ENCODE data around the gene TRIM47. TPM values are rescaled to one million over a fixed set of nuclear protein-coding genes. Genes with fewer than 3 reads are reported as not detected.

The TRIM47 gene
- total and polyA plus RNA-seq, 3 donors from 2014 or later: 18.3 to 48.6 (median 43.5) TPM

DNA sequence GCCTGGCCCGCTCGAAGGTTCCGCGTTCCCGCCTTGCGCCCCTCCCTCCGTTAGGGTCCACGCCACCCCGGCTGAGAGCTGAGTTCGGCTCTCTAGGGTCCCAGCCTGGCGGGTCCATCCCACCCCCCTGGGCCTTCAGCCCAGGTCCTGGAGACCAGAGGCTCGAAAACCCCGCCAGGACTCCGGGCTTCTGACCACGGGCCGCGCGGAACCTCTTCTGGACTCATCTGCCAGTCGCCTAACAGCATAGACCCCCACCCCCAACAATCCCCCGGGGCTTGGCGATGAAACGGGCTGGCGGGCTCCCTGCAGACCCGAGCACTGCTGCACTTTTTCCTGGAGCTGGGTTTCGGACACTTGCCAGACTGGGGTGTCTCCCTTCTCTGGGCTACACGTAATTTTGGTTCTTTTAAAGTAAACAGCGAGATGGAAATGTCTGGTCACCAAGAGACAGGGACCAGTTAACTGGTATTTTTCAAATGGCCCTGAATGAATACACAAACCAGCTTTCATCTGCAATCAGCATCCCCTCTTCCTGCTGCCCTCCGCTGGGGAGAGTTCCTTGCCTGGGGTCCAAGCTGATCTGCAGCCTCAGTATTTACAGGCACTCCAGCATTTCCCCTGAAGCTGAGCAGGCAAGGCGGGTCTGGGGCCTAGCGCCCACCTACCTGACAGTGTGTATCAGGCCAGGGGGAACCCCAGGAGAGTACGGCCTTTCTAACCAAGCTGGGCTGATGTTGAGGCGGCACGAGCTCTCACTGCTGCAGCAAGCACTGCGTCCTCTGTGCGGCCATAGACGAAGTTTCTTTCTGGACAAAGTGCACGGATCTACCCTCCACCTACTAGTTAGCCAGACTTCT, 19.0 kb upstream of the TRIM47 start:
- intact Hi-C loops (cut with DNase I; ENCODE audit: low total_unique reads): no loop called here
- Histone ChIP-seq H3K27me3 (no peaks in the 10 kb centered on the region), H3K9me3 (no peaks in the 10 kb centered on the region), H3K36me3 (ENCODE audit: low read depth, missing control alignments) (no peaks in the 10 kb centered on the region), H3K4me1 (peaks cover 23% of the 10 kb centered on the region), H3K4me3 (peak overlapping the region; percentile 67 to 82), H3K27ac (peak overlapping the region; percentile 85 to 89)
- peak; percentile 1 for TF ChIP-seq POLR2A (IDR thresholded peaks at IDR 0.05)
- TF ChIP-seq, protein P1, sequence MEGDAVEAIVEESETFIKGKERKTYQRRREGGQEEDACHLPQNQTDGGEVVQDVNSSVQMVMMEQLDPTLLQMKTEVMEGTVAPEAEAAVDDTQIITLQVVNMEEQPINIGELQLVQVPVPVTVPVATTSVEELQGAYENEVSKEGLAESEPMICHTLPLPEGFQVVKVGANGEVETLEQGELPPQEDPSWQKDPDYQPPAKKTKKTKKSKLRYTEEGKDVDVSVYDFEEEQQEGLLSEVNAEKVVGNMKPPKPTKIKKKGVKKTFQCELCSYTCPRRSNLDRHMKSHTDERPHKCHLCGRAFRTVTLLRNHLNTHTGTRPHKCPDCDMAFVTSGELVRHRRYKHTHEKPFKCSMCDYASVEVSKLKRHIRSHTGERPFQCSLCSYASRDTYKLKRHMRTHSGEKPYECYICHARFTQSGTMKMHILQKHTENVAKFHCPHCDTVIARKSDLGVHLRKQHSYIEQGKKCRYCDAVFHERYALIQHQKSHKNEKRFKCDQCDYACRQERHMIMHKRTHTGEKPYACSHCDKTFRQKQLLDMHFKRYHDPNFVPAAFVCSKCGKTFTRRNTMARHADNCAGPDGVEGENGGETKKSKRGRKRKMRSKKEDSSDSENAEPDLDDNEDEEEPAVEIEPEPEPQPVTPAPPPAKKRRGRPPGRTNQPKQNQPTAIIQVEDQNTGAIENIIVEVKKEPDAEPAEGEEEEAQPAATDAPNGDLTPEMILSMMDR (IDR thresholded peaks at IDR 0.05): no peak
- DNase-seq: no peak
- 35 to 37% methylated on average over 14 to 37 of the region's 37 CpGs for WGBS, 2 donors

DNA sequence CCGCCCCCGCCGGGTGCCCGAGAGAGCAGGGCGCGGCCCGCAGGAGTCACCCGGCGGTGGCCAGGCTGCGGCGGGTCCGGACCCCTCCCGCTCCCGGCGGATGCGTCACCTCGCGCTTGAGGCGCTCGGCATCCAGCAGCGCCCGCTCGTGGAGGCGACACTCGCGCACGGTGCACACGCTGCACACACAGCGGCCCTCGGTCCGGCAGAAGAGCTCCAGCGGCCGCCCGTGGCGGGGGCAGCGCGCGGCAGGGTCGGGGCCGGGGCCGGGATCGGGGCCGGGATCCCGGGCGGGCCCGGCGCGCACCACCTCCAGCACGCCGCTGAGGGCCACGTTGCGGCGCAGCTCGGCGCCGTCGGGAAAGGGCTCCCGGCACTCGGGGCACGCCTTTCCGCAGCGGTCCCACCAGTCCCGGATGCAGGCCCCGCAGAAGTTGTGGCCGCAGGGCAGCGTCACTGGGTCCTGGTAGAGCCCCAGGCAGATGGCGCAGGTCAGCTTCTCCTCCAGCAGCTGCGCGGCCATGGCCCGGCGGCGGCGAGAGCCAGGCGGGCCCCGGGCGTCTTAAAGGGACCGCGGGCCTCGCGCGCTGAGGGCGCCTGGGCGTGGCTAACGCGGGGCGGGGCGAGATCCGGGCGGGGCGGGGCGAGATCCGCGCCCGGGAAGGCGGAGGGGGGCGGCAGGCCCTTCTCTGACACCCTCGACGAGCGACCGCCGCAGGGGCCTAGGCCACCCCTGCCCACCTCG, 18.2 kb upstream of the TRIM47 start, which contains the start of gene TRIM65:
Gene TRIM65 (minus strand): TSS at position 537 of the 745 bp plus-strand sequence. CDS start 14 bp downstream, at position 523.
- intact Hi-C loops (cut with DNase I; ENCODE audit: low total_unique reads): no loop called here
- no peaks in the 10 kb centered on the region for H3K36me3 ChIP-seq (ENCODE audit: low read depth, missing control alignments)
- WGBS, 2 donors: 1% methylated on average over 65 of the region's 102 CpGs; no CpG with 5 or more reads in 1 of the 2 donors

DNA sequence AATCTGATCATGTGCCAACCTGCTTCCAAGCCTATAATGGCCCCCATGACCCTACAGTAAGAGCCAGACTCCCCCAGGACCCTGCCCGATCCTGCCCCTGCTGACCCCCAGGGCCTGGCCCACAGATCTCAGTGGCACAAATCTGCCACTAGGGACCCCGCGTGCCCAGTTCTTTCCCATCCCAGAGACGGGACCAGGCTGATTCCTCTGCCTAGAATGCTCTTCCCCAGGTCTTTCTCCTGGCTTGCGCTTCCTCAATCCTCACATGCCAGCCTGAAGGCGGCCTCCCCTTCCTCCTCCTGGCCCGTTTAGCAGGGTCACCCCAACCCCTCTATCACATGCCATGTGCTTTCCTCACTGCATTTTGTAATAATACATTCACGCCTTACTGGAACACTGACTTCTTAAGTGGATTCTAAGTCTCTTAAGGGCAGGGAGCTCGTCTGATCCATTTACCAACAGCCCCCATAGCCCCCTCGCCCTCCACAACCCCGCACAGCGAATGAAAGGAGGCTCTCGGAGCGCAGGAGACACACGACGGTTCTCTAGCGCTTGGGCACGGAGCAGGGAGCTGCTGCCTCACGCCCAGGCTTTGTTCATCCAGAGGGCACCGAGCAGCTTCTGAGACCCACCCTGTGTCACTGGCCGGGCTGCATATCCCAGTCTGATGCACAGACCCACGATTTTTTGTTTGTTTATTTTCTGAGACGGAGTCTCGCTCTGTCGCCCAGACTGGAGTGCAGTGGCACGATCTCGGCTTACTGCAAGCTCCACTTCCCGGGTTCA, 17.2 kb upstream of the TRIM47 start:
- H3K4me3 ChIP-seq: peak overlapping the region; percentile 67 to 82
- WGBS, 2 donors: 24 to 30% methylated on average over 25 to 28 of the region's 28 CpGs
- intact Hi-C loops (cut with DNase I; ENCODE audit: low total_unique reads): no loop called here
- peak overlapping the region; percentile 85 to 89 for H3K27ac ChIP-seq
- H3K36me3 ChIP-seq (ENCODE audit: low read depth, missing control alignments): no peaks in the 10 kb centered on the region
- H3K4me1 ChIP-seq: peaks cover 32% of the 10 kb centered on the region
- no peaks in the 10 kb centered on the region for H3K9me3 ChIP-seq
- no peaks in the 10 kb centered on the region for H3K27me3 ChIP-seq
- no peak for TF ChIP-seq POLR2A (IDR thresholded peaks at IDR 0.05)
- TF ChIP-seq, protein P1 (IDR thresholded peaks at IDR 0.05): no peak
- DNase-seq: no peak

More for the DNA sequence above, 18.2 kb upstream of the TRIM47 start, which contains the start of gene TRIM65:
- peak; percentile 81 for DNase-seq
- peak; percentile 2 for TF ChIP-seq POLR2A (IDR thresholded peaks at IDR 0.05)
- TF ChIP-seq, protein P1 (IDR thresholded peaks at IDR 0.05): peak; percentile 6 to 17 (median 16)
- Histone ChIP-seq H3K4me1 (peaks cover 30% of the 10 kb centered on the region), H3K4me3 (peak within 1 kb of the TSS; percentile 67 to 82), H3K9me3 (no peaks in the 10 kb centered on the region), H3K27ac (peak within 1 kb of the TSS; percentile 85 to 89), H3K27me3 (no peaks in the 10 kb centered on the region)

DNA sequence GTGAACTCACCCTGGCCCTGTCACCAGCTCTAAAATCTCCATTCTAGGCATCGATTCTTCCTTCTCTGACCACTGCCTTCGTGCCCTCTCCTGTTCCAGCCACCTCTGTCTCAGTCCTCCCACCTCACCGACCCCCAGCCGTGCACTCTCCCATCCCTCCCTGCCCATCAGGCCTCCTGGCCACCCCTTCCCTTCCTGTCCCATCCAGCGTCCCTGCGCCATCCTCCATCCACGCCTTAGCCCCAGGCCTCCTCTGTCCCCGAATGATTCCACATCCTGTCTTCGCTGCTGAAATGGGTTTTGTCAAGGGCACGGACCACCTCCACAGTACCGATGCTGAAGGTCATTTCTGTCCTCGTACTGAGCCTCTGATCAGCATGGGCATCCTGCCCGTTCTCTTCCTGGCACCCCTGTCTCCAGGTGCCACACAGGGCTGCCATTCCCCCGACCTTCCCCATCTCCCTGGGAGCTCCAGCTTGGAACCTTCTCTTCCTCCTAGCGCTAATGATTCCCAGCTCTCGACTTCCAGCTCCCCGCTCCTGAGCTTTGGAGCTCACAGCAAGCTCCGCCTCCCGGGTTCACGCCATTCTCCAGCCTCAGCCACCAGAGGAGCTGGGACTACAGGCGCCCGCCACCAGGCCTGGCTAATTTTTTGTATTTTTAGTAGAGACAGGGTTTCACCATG, 15.8 kb upstream of the TRIM47 start:
- H3K4me3 ChIP-seq: no peak overlapping the region
- no peaks in the 10 kb centered on the region for H3K27me3 ChIP-seq
- H3K9me3 ChIP-seq: no peaks in the 10 kb centered on the region
- no peak overlapping the region for H3K27ac ChIP-seq
- intact Hi-C loops (cut with DNase I; ENCODE audit: low total_unique reads): no loop called here
- TF ChIP-seq, protein P1 (IDR thresholded peaks at IDR 0.05): no peak
- no peak for TF ChIP-seq POLR2A (IDR thresholded peaks at IDR 0.05)
- H3K36me3 ChIP-seq (ENCODE audit: low read depth, missing control alignments): no peaks in the 10 kb centered on the region
- DNase-seq: no peak
- H3K4me1 ChIP-seq: peaks cover 32% of the 10 kb centered on the region
- WGBS, 2 donors: 71 to 74% methylated on average over 22 of the region's 22 CpGs
